ENCODE data around the gene FAM9C. TPM values are rescaled to one million over a fixed set of nuclear protein-coding genes. Genes with fewer than 3 reads are reported as not detected.
A peak's percentile ranks its signal among the peaks of the same experiment; 100 is the strongest.
"Not testable (repeated sequence)": the region's sequence is repeated elsewhere in the genome, so short reads cannot be mapped to it uniquely, and the experiment has no call there.

Gene FAM9C
- total RNA-seq, 1 donor from 2014 or later, result not detected

- no peaks in the 10 kb centered on the region for H3K9me3 ChIP-seq
- H3K27me3 ChIP-seq (ENCODE audit: low read depth), result no peaks in the 10 kb centered on the region
- no peak overlapping the region for H3K27ac ChIP-seq
- no peak for TF ChIP-seq CTCF (IDR thresholded peaks at IDR 0.05)
- no peaks in the 10 kb centered on the region for H3K36me3 ChIP-seq
- no peak overlapping the region for H3K4me3 ChIP-seq
- ATAC-seq, result no peak
- H3K4me1 ChIP-seq, result peaks cover 31% of the 10 kb centered on the region
- intact Hi-C loops (cut with DNase I), result no loop called here
- no peak for DNase-seq
Observed at GRCh38 chrX:13084611-13085010, 40.2 kb upstream of the FAM9C start.

GRCh38 chrX:13083755-13084326 lies 39.4 kb upstream of the FAM9C start:
- H3K27ac ChIP-seq; H3K9me3 ChIP-seq; intact Hi-C loops (cut with DNase I); H3K36me3 ChIP-seq; H3K27me3 ChIP-seq (ENCODE audit: low read depth); ATAC-seq; H3K4me3 ChIP-seq; DNase-seq: not testable (repeated sequence)
- H3K4me1 ChIP-seq, result peaks cover 37% of the 10 kb centered on the region

- intact Hi-C loops (cut with DNase I), result no loop called here
- no peak for TF ChIP-seq CTCF (IDR thresholded peaks at IDR 0.05)
- no peaks in the 10 kb centered on the region for H3K9me3 ChIP-seq
- H3K27ac ChIP-seq, result peak overlapping the region; percentile 58
- H3K4me3 ChIP-seq, result no peak overlapping the region
- DNase-seq, result no peak
- ATAC-seq, result no peak
- H3K27me3 ChIP-seq (ENCODE audit: low read depth), result no peaks in the 10 kb centered on the region
- no peaks in the 10 kb centered on the region for H3K36me3 ChIP-seq
- H3K4me1 ChIP-seq, result peaks cover 44% of the 10 kb centered on the region
Observed at GRCh38 chrX:13082206-13083065, 38.0 kb upstream of the FAM9C start.

GRCh38 chrX:13081395-13082205 lies 37.2 kb upstream of the FAM9C start:
- no peaks in the 10 kb centered on the region for H3K9me3 ChIP-seq
- intact Hi-C loops (cut with DNase I), result no loop called here
- H3K36me3 ChIP-seq, result no peaks in the 10 kb centered on the region
- H3K4me1 ChIP-seq, result peaks cover 44% of the 10 kb centered on the region
- H3K27me3 ChIP-seq (ENCODE audit: low read depth), result no peaks in the 10 kb centered on the region
- peak overlapping the region; percentile 58 for H3K27ac ChIP-seq
- no peak for TF ChIP-seq CTCF (IDR thresholded peaks at IDR 0.05)
- H3K4me3 ChIP-seq, result no peak overlapping the region
- DNase-seq (no peak), ATAC-seq (no peak)

- Histone ChIP-seq H3K27me3 (ENCODE audit: low read depth) (no peaks in the 10 kb centered on the region), H3K27ac (peak overlapping the region; percentile 58), H3K4me3 (no peak overlapping the region), H3K4me1 (peaks cover 44% of the 10 kb centered on the region), H3K36me3 (no peaks in the 10 kb centered on the region), H3K9me3 (no peaks in the 10 kb centered on the region)
- intact Hi-C loops (cut with DNase I), result no loop called here
- DNase-seq (no peak), ATAC-seq (no peak)
- no peak for TF ChIP-seq CTCF (IDR thresholded peaks at IDR 0.05)
Observed at GRCh38 chrX:13080128-13080795, 35.8 kb upstream of the FAM9C start.

Data from lower lobe of right lung (tissue), 2 donors.